GM10248 (cell line): ENCODE results near the gene CINP.

ENCODE experiments used
- CTCF ChIA-PET: fragments of 300-600 bp; sonication (Branson Sonifier 250); formaldehyde crosslinking; extraction: SDS; loops from one replicate; lab custom pipeline; 2021; ENCODE audit warnings: antibody characterized with exemption; lab: Yijun Ruan, JAX
- POLR2A ChIA-PET: fragments of 350-650 bp; sonication (Branson Sonifier 250); formaldehyde crosslinking; extraction: SDS; loops from one replicate; lab custom pipeline; 2020; ENCODE audit warnings: antibody characterized with exemption; lab: Yijun Ruan, JAX
- DNase-seq: peaks from one replicate; pipeline ENCODE4 v3.0.0; 2012; ENCODE audit errors: extremely low spot score
- TF ChIP-seq, protein P1 (sequence below): IDR thresholded peaks from 2 replicates; pipeline ENCODE4 v1.5.1; 2012; ENCODE audit warnings: mild to moderate bottlenecking, low read depth; ENCODE audit errors: extremely low read depth, missing control alignments, control extremely low read depth

The CINP gene

GRCh38 chr14:102392506-102392905 lies 29.8 kb upstream of the CINP start:
- DNase-seq = no peak
- TF ChIP-seq, protein P1, sequence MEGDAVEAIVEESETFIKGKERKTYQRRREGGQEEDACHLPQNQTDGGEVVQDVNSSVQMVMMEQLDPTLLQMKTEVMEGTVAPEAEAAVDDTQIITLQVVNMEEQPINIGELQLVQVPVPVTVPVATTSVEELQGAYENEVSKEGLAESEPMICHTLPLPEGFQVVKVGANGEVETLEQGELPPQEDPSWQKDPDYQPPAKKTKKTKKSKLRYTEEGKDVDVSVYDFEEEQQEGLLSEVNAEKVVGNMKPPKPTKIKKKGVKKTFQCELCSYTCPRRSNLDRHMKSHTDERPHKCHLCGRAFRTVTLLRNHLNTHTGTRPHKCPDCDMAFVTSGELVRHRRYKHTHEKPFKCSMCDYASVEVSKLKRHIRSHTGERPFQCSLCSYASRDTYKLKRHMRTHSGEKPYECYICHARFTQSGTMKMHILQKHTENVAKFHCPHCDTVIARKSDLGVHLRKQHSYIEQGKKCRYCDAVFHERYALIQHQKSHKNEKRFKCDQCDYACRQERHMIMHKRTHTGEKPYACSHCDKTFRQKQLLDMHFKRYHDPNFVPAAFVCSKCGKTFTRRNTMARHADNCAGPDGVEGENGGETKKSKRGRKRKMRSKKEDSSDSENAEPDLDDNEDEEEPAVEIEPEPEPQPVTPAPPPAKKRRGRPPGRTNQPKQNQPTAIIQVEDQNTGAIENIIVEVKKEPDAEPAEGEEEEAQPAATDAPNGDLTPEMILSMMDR = no peak
- ChIA-PET POLR2A (no interaction called here), CTCF (interaction anchor here (0.9 to 1.5 kb wide), 4 partner anchors 9 to 124 kb away, joined by 3 to 4 read pairs (median 3); no protein-coding TSS in a partner anchor)

- TF ChIP-seq, protein P1 = no peak
- DNase-seq = no peak
- ChIA-PET POLR2A (no interaction called here), CTCF (interaction anchor here (1.4 kb wide), 1 partner anchor 8 kb away, joined by 6 read pairs; no protein-coding TSS in a partner anchor)
Observed at GRCh38 chr14:102390064-102390855, 27.6 kb upstream of the CINP start.

DNA sequence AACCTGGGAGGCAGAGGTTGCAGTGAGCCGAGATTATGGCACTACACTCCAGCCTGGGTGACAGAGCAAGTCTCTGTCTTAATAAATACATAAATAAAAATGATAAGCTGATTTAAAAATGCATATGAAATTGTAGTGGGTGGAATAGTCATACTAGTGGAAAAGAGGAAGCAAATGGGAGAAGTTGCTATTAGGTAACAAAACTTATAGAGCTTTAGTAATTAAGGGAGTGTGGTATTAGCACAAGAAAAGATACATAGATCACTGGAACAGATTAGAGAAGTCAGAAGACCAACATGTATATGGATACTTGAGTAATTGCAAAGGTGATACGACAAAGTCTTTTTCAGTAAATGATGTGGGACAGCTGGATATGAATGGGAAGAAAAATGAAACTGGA lies 26.6 kb upstream of the CINP start:
- CTCF ChIA-PET = no interaction called here
- TF ChIP-seq, protein P1 = no peak
- POLR2A ChIA-PET = no interaction called here
- no peak for DNase-seq

DNA sequence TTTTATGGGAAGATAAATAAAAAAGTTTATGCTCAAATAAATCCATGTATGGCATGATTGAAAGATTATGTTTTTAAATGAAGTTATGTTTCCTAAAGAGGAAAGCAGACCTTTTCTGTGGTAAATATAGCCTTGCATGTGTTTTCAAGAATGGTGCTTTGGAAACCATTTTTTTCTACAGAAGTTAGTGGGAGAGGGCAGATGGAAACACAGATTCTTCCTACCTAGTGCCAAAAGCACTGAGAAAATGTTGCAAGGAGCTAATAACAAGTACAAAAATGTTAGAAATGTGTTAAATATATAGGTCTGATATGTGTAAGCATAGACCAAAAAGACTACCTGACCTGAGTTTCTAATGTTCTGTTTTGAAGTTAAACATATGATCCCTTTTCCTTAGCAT lies 24.4 kb upstream of the CINP start:
- ChIA-PET CTCF (no interaction called here), POLR2A (no interaction called here)
- no peak for DNase-seq
- TF ChIP-seq, protein P1 = no peak

DNA sequence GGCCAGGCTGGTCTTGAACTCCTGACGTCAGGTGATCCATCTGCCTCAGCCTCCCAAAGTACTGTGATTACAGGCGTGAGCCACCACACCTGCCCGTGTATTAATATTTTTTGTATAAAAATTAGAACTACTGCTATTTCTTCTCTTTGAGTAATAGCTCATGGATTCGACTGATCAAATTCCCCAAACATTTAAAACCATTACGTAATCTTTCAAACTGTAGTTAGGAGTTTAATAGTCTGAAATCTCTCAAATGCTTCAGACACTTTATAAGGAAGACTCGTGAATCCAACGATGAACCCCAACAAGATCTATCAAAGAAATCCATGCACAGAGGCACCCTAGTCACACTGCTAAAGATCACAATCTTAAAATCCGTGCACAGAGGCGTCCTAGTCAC lies 16.1 kb upstream of the CINP start:
- DNase-seq = no peak
- ChIA-PET CTCF (no interaction called here), POLR2A (no interaction called here)
- TF ChIP-seq, protein P1 = no peak

- POLR2A ChIA-PET = no interaction called here
- TF ChIP-seq, protein P1 = no peak
- CTCF ChIA-PET = interaction anchor here (1.0 kb wide), 1 partner anchor 9 kb away, joined by 3 read pairs; no protein-coding TSS in a partner anchor
- DNase-seq = no peak
Observed at GRCh38 chr14:102377696-102378095, 15.0 kb upstream of the CINP start.
